Loucy (cell line): ENCODE measurements around the gene ATP1B3.

ENCODE experiments used
- EZH2phosphoT487 ChIP-seq: fragments of 200-600 bp; IDR thresholded peaks from 2 replicates; pipeline ENCODE4 v1.6.1; 2018; ENCODE audit warnings: antibody characterized with exemption, mild to moderate bottlenecking, moderate library complexity, borderline replicate concordance
- TF ChIP-seq, protein P1 (sequence below): fragments of 200-600 bp; sonication (generic); conservative IDR thresholded peaks from 2 replicates; pipeline ENCODE4 v1.5.1; 2014; ENCODE audit warnings: mild to moderate bottlenecking, antibody characterized with exemption, low read length

- TF ChIP-seq, protein P1, sequence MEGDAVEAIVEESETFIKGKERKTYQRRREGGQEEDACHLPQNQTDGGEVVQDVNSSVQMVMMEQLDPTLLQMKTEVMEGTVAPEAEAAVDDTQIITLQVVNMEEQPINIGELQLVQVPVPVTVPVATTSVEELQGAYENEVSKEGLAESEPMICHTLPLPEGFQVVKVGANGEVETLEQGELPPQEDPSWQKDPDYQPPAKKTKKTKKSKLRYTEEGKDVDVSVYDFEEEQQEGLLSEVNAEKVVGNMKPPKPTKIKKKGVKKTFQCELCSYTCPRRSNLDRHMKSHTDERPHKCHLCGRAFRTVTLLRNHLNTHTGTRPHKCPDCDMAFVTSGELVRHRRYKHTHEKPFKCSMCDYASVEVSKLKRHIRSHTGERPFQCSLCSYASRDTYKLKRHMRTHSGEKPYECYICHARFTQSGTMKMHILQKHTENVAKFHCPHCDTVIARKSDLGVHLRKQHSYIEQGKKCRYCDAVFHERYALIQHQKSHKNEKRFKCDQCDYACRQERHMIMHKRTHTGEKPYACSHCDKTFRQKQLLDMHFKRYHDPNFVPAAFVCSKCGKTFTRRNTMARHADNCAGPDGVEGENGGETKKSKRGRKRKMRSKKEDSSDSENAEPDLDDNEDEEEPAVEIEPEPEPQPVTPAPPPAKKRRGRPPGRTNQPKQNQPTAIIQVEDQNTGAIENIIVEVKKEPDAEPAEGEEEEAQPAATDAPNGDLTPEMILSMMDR, result no peak
- no peak for TF ChIP-seq EZH2phosphoT487
Measured at GRCh38 chr3:141949972-141950371, 73.5 kb downstream of the ATP1B3 start.
